HL-60 (cell line): ENCODE results near the gene ZNF417.

Experiments used
- DNase-seq, 2 experiments: peaks; one replicate each; pipeline ENCODE4 v3.0.0-alpha.2; 2010 to 2020; ENCODE audit warnings: low read depth in 1 of 2, low spot score in 1 of 2
- H3K27ac ChIP-seq: fragments of 250-450 bp; sonication (Bioruptor Pico); replicated peaks from 2 replicates; pipeline ENCODE4 v1.5.1; 2020; ENCODE audit warnings: mild to moderate bottlenecking, moderate library complexity
- H3K27me3 ChIP-seq: fragments of 250-450 bp; sonication (Bioruptor Pico); 2 replicates; pipeline ENCODE4 v1.5.1; 2021; ENCODE audit warnings: mild to moderate bottlenecking, moderate library complexity; ENCODE audit not compliant: insufficient read depth, poor library complexity, severe bottlenecking
- H3K4me3 ChIP-seq: replicated peaks from 2 replicates; pipeline ENCODE4 v1.5.1; 2011; ENCODE audit warnings: mild to moderate bottlenecking, control low read depth, low read length; ENCODE audit not compliant: insufficient read depth
- CTCF ChIP-seq: IDR thresholded peaks from one replicate; pipeline ENCODE4 v1.5.1; 2011; ENCODE audit warnings: low read length, control low read depth, inconsistent platforms; ENCODE audit not compliant: insufficient read depth
- GABPA ChIP-seq: IDR thresholded peaks from 2 replicates; pipeline ENCODE4 v1.6.1; 2012; ENCODE audit warnings: low read depth
- POLR2AphosphoS5 ChIP-seq: IDR thresholded peaks from 2 replicates; pipeline ENCODE4 v1.6.1; 2012; ENCODE audit warnings: low read depth
- REST ChIP-seq: IDR thresholded peaks from 2 replicates; pipeline ENCODE4 v1.6.1; 2012; ENCODE audit warnings: low read depth; ENCODE audit not compliant: insufficient replicate concordance
- SPI1 ChIP-seq: IDR thresholded peaks from 2 replicates; pipeline ENCODE4 v1.6.1; 2012; ENCODE audit warnings: low read depth, mild to moderate bottlenecking, borderline replicate concordance

ZNF417 gene

DNA sequence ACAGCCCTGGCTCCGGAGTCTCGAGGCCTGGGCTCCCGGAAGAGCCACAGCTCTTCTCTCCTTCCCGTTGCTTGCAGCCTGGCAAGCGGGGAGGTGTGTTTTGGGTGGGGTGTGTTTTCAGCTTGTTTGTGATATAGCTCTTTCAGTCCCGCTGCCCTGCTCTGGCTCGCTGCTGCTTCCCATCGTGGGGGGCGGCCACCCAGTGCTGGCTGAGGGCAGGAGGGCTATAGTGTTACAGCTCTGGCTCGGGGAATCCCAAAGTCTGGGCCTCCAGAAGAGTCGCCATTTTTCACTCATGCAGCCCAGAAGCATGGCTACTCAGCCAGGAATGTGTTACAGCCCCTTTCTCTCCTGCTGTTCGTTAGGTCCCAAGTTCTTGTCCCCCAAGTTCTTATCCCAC lies 33.3 kb upstream of the ZNF417 start:
- Histone ChIP-seq H3K27ac (no peak overlapping the region), H3K4me3 (no peak overlapping the region), H3K27me3 (no peaks in the 10 kb centered on the region)
- DNase-seq, result no peak
- TF ChIP-seq SPI1, result no peak
- no peak for TF ChIP-seq POLR2AphosphoS5
- TF ChIP-seq REST, result no peak
- TF ChIP-seq CTCF, result no peak
- TF ChIP-seq GABPA, result no peak

DNA sequence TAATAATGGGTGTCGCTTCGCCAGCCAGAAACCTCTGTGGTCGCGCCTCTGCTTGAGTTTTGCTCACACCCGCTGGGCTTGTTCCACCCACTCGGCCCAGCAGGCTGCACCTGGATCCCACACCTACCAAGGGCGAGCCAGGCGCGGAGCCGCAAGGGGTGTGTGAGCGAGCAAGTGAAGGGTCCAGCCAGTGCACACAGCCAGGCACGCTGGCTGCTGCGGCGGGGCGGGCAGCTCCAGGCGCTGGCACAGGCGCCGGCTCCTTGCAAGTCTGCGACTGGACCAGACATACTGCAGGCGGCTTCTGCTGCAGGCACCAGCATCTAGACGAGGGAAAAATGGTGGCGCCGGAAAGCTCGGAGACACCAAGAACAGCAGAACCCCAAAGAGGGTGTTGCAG lies 32.9 kb upstream of the ZNF417 start:
- no peak for DNase-seq
- no peak for TF ChIP-seq SPI1
- no peak for TF ChIP-seq POLR2AphosphoS5
- no peak for TF ChIP-seq REST
- no peak for TF ChIP-seq CTCF
- TF ChIP-seq GABPA, result no peak
- no peaks in the 10 kb centered on the region for H3K27me3 ChIP-seq
- H3K27ac ChIP-seq, result no peak overlapping the region
- H3K4me3 ChIP-seq, result no peak overlapping the region

DNA sequence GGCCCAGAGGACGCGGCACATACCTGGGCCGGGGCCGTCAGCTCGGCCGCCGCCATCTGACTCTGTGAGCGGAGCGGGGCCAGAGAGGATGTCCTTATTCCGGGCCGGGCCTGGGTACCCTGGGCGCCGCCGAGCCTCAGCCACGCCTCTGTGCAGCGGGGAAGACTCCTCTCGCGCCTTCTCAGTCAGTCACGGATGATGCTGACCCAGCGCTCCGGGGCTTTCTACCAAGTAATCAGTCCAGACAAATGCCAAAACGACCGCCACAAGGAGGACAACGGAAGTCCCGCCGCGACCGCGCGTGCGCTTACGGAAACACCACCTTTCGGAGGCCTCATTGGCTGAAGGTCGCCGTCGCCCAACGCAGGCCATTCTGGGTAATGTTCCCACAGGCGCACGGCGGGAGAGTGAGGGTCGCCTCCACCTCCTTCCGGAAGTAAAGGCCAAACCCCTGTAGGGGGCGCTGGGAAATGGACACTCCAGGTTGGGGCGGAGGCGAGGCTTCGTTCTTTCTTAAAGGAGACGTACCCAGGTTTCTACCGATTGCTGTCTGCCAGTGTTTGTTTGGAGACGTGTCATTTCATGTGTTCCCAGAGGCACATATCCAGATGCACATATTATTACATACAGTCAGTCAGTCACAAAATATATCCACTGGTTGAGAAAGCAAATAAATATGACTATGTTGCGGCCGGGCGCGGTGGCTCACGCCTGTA lies 31.2 kb upstream of the ZNF417 start, which contains the start of gene ZNF256:
TSS of gene ZNF256 (minus strand) at position 288 of the 716 bp plus-strand sequence. CDS start at position 56, 232 bp downstream.
- Histone ChIP-seq H3K27ac (peak within 1 kb of the TSS; percentile 76), H3K4me3 (peak within 1 kb of the TSS; percentile 96), H3K27me3 (no peaks in the 10 kb centered on the region)
- TF ChIP-seq CTCF (peak; percentile 34), POLR2AphosphoS5 (no peak), SPI1 (no peak)
- peak; percentile 95 to 98 for DNase-seq

DNA sequence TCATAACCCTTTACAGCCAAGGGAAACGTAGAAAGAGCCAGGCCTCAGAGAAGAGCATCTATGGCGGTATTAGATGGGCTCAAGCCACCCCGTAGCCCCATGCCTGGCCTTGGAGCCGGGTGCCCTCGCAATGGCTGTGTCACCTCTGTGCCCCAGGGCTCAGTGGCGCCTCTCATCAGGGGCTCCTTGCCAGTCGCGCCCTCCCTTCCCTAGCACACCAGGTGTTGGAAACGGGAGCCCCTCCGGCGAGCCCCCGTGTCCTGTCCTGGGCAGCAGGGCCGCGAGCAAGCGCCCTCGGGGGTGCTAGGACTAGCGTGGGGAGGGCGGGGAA lies 30.7 kb upstream of the ZNF417 start:
- H3K4me3 ChIP-seq, result peak overlapping the region; percentile 96
- DNase-seq, result no peak
- H3K27me3 ChIP-seq, result no peaks in the 10 kb centered on the region
- TF ChIP-seq SPI1, result no peak
- TF ChIP-seq POLR2AphosphoS5, result no peak
- no peak for TF ChIP-seq CTCF
- no peak for TF ChIP-seq REST
- TF ChIP-seq GABPA, result no peak
- H3K27ac ChIP-seq, result peak overlapping the region; percentile 76
